ACC112 (cell line): ENCODE data around the gene ZNF625.

Experiments
- H2AFZ ChIP-seq: fragments of 200-600 bp; sonication (generic); one replicate; pipeline ENCODE4 v1.6.0; 2017; ENCODE audit warnings: antibody characterized with exemption, low read length; ENCODE audit not compliant: unreplicated experiment
- H3K27ac ChIP-seq: fragments of 200-600 bp; sonication (generic); 2 replicates; pipeline ENCODE4 v1.5.1; 2014; ENCODE audit warnings: low read depth, mild to moderate bottlenecking, antibody characterized with exemption, low read length, moderate library complexity
- H3K27me3 ChIP-seq: fragments of 200-600 bp; sonication (generic); 2 replicates; pipeline ENCODE4 v1.6.1; 2014; ENCODE audit warnings: mild to moderate bottlenecking, antibody characterized with exemption, low read length, moderate library complexity, mixed read lengths; ENCODE audit not compliant: insufficient read depth
- H3K36me3 ChIP-seq: fragments of 200-600 bp; sonication (generic); 2 replicates; pipeline ENCODE4 v1.6.1; 2016; ENCODE audit warnings: mild to moderate bottlenecking, antibody characterized with exemption, low read length, moderate library complexity, mixed read lengths; ENCODE audit not compliant: insufficient read depth
- H3K4me1 ChIP-seq: fragments of 200-600 bp; sonication (generic); one replicate; pipeline ENCODE4 v1.6.1; 2016; ENCODE audit warnings: low read length, mixed read lengths; ENCODE audit not compliant: insufficient read depth, unreplicated experiment, control insufficient read depth
- H3K4me3 ChIP-seq: fragments of 200-600 bp; sonication (generic); 2 replicates; pipeline ENCODE4 v1.5.1; 2014; ENCODE audit warnings: mild to moderate bottlenecking, low read depth, low read length
- H3K79me2 ChIP-seq: fragments of 200-600 bp; sonication (generic); one replicate; pipeline ENCODE4 v1.6.0; 2016; ENCODE audit warnings: low read length; ENCODE audit not compliant: control insufficient read depth, unreplicated experiment, insufficient read depth

ZNF625 gene

DNA sequence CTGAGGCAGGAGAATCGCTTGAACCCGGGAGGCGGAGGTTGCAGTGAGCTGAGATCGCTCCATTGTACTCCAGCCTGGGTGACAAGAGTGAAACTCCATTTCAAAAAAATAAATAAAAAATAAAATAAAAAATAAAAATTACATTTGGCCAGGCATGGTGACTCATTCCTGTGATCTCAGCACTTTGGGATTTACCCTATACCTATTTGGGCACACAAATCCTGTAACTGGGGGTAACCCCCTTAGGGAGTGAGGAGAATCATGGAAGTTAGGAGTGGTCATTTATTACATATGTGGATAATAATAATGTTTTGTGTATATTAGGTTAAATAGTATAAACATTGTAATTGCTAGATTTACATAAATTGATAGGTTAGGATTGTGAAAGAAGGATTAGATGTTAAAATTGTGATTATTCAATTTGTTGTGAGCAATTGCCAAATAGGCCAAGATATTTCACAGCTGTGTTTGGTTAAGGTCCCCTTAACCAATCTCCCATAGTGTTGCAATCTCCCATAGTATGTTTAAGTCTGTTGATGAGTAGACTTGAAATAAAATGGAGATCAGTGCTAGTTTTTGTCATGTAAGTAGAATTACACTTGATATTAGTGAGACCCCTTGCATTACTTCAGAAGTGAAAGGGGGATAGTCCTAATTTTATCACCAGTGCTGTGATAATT is 61.3 kb downstream of the ZNF625 start:
- peak overlapping the region; percentile 61 for H3K27ac ChIP-seq
- H3K79me2 ChIP-seq, result peaks cover 18% of the 10 kb centered on the region
- peaks cover 8% of the 10 kb centered on the region for H3K4me1 ChIP-seq
- peak overlapping the region; percentile 16; the same call in 1 of the 2 replicates for H3K4me3 ChIP-seq
- peaks cover 6% of the 10 kb centered on the region; the same call in 1 of the 2 replicates for H3K36me3 ChIP-seq
- no peak overlapping the region for H2AFZ ChIP-seq
- H3K27me3 ChIP-seq, result no peaks in the 10 kb centered on the region
